ENCODE data around the gene PRSS22. TPM values are rescaled to one million over a fixed set of nuclear protein-coding genes. Genes with fewer than 3 reads are reported as not detected.

The PRSS22 gene
- total RNA-seq, 1 experiment from 2014 or later, result not detected

GRCh38 chr16:2829501-2830354, 28.2 kb downstream of the PRSS22 start, which contains the start of gene ZG16B:
ZG16B (plus strand) TSS chr16:2830303; CDS start chr16:2830442, 139 bp downstream.
- DNase-seq (ENCODE audit: low read depth), result peak; percentile 40

- DNase-seq (ENCODE audit: low read depth), result no peak
These were observed 29.0 kb downstream of the PRSS22 start for GRCh38 chr16:2828876-2829430.

GRCh38 chr16:2828521-2828840, 29.5 kb downstream of the PRSS22 start:
- DNase-seq (ENCODE audit: low read depth), result no peak

GRCh38 chr16:2827831-2828520, 30.0 kb downstream of the PRSS22 start:
- DNase-seq (ENCODE audit: low read depth), result no peak

GRCh38 chr16:2827374-2827791, 30.6 kb downstream of the PRSS22 start:
- no peak for DNase-seq (ENCODE audit: low read depth)

- DNase-seq (ENCODE audit: low read depth), result no peak
These were observed 31.2 kb downstream of the PRSS22 start for GRCh38 chr16:2826591-2827373.

GRCh38 chr16:2825906-2826305, 32.1 kb downstream of the PRSS22 start:
- no peak for DNase-seq (ENCODE audit: low read depth)

GRCh38 chr16:2825049-2825742, 32.8 kb downstream of the PRSS22 start:
- no peak for DNase-seq (ENCODE audit: low read depth)

GRCh38 chr16:2824626-2825025, 33.3 kb downstream of the PRSS22 start:
- DNase-seq (ENCODE audit: low read depth), result no peak

GRCh38 chr16:2822496-2822895, 35.5 kb downstream of the PRSS22 start:
- DNase-seq (ENCODE audit: low read depth), result no peak

GRCh38 chr16:2822158-2822495, 35.8 kb downstream of the PRSS22 start:
- DNase-seq (ENCODE audit: low read depth), result no peak

- peak; percentile 35 for DNase-seq (ENCODE audit: low read depth)
These were observed 36.3 kb downstream of the PRSS22 start for GRCh38 chr16:2821487-2822157.

- DNase-seq (ENCODE audit: low read depth), result no peak
These were observed 37.0 kb downstream of the PRSS22 start for GRCh38 chr16:2820836-2821486.

- DNase-seq (ENCODE audit: low read depth), result no peak
These were observed 37.8 kb downstream of the PRSS22 start for GRCh38 chr16:2819939-2820835.

- DNase-seq (ENCODE audit: low read depth), result no peak
These were observed 38.6 kb downstream of the PRSS22 start for GRCh38 chr16:2819179-2819938.

GRCh38 chr16:2818272-2818876, 39.6 kb downstream of the PRSS22 start:
- DNase-seq (ENCODE audit: low read depth), result no peak

GRCh38 chr16:2817340-2818271, 40.4 kb downstream of the PRSS22 start:
- no peak for DNase-seq (ENCODE audit: low read depth)

All from M059J (cell line).